Spleen (tissue), 13 donors: Measurements from ENCODE around the gene ERBIN. TPM values are rescaled to one million over a fixed set of nuclear protein-coding genes. Genes with fewer than 3 reads are reported as not detected.
"Not testable (repeated sequence)": the region's sequence is repeated elsewhere in the genome, so short reads cannot be mapped to it uniquely, and the experiment has no call there.

Source experiments
- DNase-seq: peaks from one replicate; pipeline ENCODE4 v3.0.0-alpha.2; 2020
- H3K27ac ChIP-seq, 8 donors: fragments of 200-600 bp; sonication (generic) in 7 of 8; 1 replicate in 4 of 8; 2 replicates in 4 of 8; pipeline versions ENCODE4 v1.5.0 to v1.8.0; 2016 to 2021; ENCODE audit warnings: inconsistent platforms in 4 of 8, mild to moderate bottlenecking in 4 of 8, moderate library complexity in 1 of 8
- H3K27me3 ChIP-seq, 7 donors: fragments of 200-600 bp; sonication (generic) in 6 of 7; replicated peaks in 1 of 7; 1 replicate in 4 of 7; 2 replicates in 3 of 7; pipeline versions ENCODE4 v1.5.0 to v1.8.0; 2016 to 2021; ENCODE audit warnings: inconsistent platforms in 3 of 7, mild to moderate bottlenecking in 1 of 7
- H3K36me3 ChIP-seq, 6 donors: fragments of 200-600 bp; sonication (generic) in 5 of 6; 1 replicate in 4 of 6; 2 replicates in 2 of 6; pipeline versions ENCODE4 v1.5.0 to v1.8.0; 2016 to 2021; ENCODE audit warnings: inconsistent platforms in 2 of 6
- H3K4me1 ChIP-seq, 6 donors: fragments of 200-600 bp; sonication (generic) in 5 of 6; 1 replicate in 3 of 6; 2 replicates in 3 of 6; pipeline versions ENCODE4 v1.5.0 to v1.8.0; 2016 to 2021; ENCODE audit warnings: inconsistent platforms in 3 of 6
- H3K4me3 ChIP-seq, 8 donors: fragments of 200-600 bp; sonication (generic) in 7 of 8; 1 replicate in 4 of 8; 2 replicates in 4 of 8; pipeline versions ENCODE4 v1.5.0 to v1.8.0; 2016 to 2021; ENCODE audit warnings: inconsistent platforms in 4 of 8, mild to moderate bottlenecking in 4 of 8, moderate library complexity in 2 of 8
- H3K9me3 ChIP-seq, 8 donors: fragments of 200-600 bp; sonication (generic) in 7 of 8; 1 replicate in 4 of 8; 2 replicates in 4 of 8; pipeline versions ENCODE4 v1.5.0 to v1.8.0; 2016 to 2021; ENCODE audit warnings: inconsistent platforms in 4 of 8
- POLR2A ChIP-seq, 3 donors: fragments of 450-650 bp; IDR thresholded peaks; one replicate each; pipeline ENCODE4 v1.5.1; 2017; ENCODE audit warnings: antibody characterized with exemption in 3 of 3, mild to moderate bottlenecking in 1 of 3
- POLR2AphosphoS5 ChIP-seq, 3 donors: sonication (generic); formaldehyde crosslinking; IDR thresholded peaks; one replicate each; pipeline ENCODE4 v1.5.1; 2017; ENCODE audit warnings: antibody characterized with exemption in 3 of 3
- WGBS, 5 donors: extraction: QIAGEN DNeasy Blood & Tissue Kit in 3 of 5; methylation state at CpG; one replicate each; pipeline versions ENCODE4 v1.1.5 to v1.1.7; 2013 to 2018; 5-methylcytosine and 5-hydroxymethylcytosine counted together
- intact Hi-C: fragments of 100-400 bp; cut with DNase I; formaldehyde crosslinking; loops from one replicate; pipeline ENCODE4 v1.15.0; 2023; ENCODE audit warnings: low total_unique reads
- long read RNA-seq, 2 donors: transcript quantifications; one replicate each; lab custom pipeline, GENCODE V29; 2026
- polyA plus RNA-seq, 3 donors: library from polyadenylated mRNA; stranded (reverse); fragments of 200-250 nt; gene quantifications; one replicate each; pipeline ENCODE4 v1.2.1, GENCODE V29; 2013
- total RNA-seq, 7 donors: library from RNA; depleted of rRNA in 3 of 7; stranded (reverse); fragments of >200 nt in 3 of 7; fragmentation: NEBNext Ultra II Directional in 4 of 7; extraction: Animal tissue kit (Norgen Biotek cat#: 25700) in 4 of 7; gene quantifications; one replicate each; pipeline versions ENCODE4 v1.1.0 to v1.2.1, GENCODE V29; 2016 to 2021
- TF ChIP-seq, protein P1 (sequence below), 11 experiments: fragments of 200-600 bp in 7 of 11; fragments of 450-650 bp in 4 of 11; sonication (generic) in 4 of 11; IDR thresholded peaks in 8 of 11; conservative IDR thresholded peaks in 3 of 11; 1 replicate in 7 of 11; 2 replicates in 4 of 11; pipeline versions ENCODE4 v1.4.0 to v1.8.0; 2016 to 2021; ENCODE audit warnings: antibody characterized with exemption in 11 of 11, inconsistent platforms in 4 of 11, mild to moderate bottlenecking in 1 of 11
- donor health status: healthy with polysubstance abuse.
- donor health status: DM: no; HTN: no; CAD: no; lungs with moderate emphysema.
- donor health status: DM: no; HTN: no; CAD: no.
- donor health status: Bipolar disorder and iron deficiency.
- donor health status: healthy.
- donor health status: DM: no; HTN: no; CAD: no.
- donor health status: DM: yes; HTN: yes; CAD: no.

ERBIN gene, protein sequence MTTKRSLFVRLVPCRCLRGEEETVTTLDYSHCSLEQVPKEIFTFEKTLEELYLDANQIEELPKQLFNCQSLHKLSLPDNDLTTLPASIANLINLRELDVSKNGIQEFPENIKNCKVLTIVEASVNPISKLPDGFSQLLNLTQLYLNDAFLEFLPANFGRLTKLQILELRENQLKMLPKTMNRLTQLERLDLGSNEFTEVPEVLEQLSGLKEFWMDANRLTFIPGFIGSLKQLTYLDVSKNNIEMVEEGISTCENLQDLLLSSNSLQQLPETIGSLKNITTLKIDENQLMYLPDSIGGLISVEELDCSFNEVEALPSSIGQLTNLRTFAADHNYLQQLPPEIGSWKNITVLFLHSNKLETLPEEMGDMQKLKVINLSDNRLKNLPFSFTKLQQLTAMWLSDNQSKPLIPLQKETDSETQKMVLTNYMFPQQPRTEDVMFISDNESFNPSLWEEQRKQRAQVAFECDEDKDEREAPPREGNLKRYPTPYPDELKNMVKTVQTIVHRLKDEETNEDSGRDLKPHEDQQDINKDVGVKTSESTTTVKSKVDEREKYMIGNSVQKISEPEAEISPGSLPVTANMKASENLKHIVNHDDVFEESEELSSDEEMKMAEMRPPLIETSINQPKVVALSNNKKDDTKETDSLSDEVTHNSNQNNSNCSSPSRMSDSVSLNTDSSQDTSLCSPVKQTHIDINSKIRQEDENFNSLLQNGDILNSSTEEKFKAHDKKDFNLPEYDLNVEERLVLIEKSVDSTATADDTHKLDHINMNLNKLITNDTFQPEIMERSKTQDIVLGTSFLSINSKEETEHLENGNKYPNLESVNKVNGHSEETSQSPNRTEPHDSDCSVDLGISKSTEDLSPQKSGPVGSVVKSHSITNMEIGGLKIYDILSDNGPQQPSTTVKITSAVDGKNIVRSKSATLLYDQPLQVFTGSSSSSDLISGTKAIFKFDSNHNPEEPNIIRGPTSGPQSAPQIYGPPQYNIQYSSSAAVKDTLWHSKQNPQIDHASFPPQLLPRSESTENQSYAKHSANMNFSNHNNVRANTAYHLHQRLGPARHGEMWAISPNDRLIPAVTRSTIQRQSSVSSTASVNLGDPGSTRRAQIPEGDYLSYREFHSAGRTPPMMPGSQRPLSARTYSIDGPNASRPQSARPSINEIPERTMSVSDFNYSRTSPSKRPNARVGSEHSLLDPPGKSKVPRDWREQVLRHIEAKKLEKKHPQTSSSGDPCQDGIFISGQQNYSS (N-terminal part only)
- total RNA-seq (100 to 1,000 TPM in 3 of 7 donors, 10 to 100 TPM in 4; 85.0 to 112 (median 95.5) TPM), polyA plus RNA-seq (10 to 100 TPM; 19.6 to 22.2 (median 20.4) TPM)
- long read RNA-seq, donor 1, full-length matches to known transcripts, result 8 of 55 reads
- long read RNA-seq, donor 1, partial matches to known transcripts, result 47 of 55 reads
- long read RNA-seq, donor 1, other reads (novel, unspliced or antisense), result 0 of 55 reads
- long read RNA-seq, donor 2, full-length matches to known transcripts, result 1 of 13 reads
- long read RNA-seq, donor 2, partial matches to known transcripts, result 12 of 13 reads
- long read RNA-seq, donor 2, other reads (novel, unspliced or antisense), result 0 of 13 reads

DNA sequence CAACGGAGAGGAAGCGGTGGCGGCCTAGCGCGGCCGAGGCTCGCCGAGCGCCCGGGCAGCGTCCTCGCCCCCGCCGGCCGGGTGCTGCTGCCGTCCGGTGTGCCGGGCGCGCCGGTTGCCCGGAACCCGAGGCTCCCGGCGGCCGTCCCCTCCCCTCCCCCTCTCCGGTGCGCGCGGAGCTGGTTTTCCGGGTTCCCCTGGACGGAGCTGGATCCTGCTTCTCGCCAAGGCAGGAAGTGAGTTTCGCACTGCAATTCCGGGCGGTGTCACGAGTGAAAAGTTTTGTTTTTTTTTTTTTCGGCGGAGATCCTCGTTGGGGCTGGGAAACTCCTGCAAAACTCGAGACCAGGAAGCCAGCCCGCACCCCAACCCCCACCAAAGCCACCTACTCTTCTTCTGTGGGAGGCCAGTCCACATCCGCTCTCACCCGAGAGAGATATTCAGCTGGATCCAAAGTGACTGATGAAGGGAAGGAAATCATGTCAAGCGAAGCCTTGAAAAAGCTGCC, at the start of gene ERBIN:
Gene ERBIN (plus strand): TSS at position 300 of the 508 bp plus-strand sequence. CDS start 66,144 bp downstream, outside the sequence.
- 0 to 2% (median 0%) methylated on average over 20 to 45 of the region's 45 CpGs for WGBS, 5 donors

DNA sequence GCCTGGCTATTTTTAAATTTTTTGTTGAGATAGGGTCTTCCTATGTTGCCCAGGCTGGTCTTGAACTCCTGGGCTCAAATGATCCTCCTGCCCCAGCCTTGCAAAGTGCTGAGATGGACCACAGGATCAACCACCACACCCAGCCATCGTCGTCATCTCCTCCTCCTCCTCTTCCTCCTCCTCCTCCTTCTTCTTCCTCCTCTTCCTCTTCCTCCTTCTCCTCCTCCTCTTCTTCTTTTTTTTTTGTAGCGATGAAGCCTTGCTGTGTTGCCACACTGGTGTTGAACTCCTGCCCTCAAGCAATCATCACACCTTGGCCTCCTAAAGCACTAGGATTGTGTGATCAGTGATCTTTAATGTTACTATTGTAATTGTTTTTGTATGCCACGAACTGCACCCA, 49.4 kb upstream of the ERBIN start:
- WGBS, 5 donors, result 59 to 80% (median 75%) methylated on average over 4 of the region's 4 CpGs
- Histone ChIP-seq H3K27me3 (no peaks in the 10 kb centered on the region), H3K27ac (no peak overlapping the region), H3K4me1 (no peaks in the 10 kb centered on the region), H3K36me3 (no peaks in the 10 kb centered on the region), H3K4me3 (no peak overlapping the region), H3K9me3 (peaks cover 0 to 17% (median 5%) of the 10 kb centered on the region in 8 donors)
- DNase-seq, result no peak
- TF ChIP-seq POLR2A (IDR thresholded peaks at IDR 0.05) (no peak), POLR2AphosphoS5 (IDR thresholded peaks at IDR 0.05) (no peak)
- TF ChIP-seq, protein P1, sequence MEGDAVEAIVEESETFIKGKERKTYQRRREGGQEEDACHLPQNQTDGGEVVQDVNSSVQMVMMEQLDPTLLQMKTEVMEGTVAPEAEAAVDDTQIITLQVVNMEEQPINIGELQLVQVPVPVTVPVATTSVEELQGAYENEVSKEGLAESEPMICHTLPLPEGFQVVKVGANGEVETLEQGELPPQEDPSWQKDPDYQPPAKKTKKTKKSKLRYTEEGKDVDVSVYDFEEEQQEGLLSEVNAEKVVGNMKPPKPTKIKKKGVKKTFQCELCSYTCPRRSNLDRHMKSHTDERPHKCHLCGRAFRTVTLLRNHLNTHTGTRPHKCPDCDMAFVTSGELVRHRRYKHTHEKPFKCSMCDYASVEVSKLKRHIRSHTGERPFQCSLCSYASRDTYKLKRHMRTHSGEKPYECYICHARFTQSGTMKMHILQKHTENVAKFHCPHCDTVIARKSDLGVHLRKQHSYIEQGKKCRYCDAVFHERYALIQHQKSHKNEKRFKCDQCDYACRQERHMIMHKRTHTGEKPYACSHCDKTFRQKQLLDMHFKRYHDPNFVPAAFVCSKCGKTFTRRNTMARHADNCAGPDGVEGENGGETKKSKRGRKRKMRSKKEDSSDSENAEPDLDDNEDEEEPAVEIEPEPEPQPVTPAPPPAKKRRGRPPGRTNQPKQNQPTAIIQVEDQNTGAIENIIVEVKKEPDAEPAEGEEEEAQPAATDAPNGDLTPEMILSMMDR (IDR thresholded peaks at IDR 0.05 in 8 of 11, conservative IDR thresholded peaks at IDR 0.05 in 3 of 11), result no peak
- intact Hi-C loops, result no loop called here

More for the DNA sequence above, at the start of gene ERBIN:
- TF ChIP-seq POLR2AphosphoS5 (IDR thresholded peaks at IDR 0.05) (peak in 2 of 3 donors; percentile 68 to 86), POLR2A (IDR thresholded peaks at IDR 0.05) (peak in 1 of 3 donors; percentile 28)
- TF ChIP-seq, protein P1 (IDR thresholded peaks at IDR 0.05 in 8 of 11, conservative IDR thresholded peaks at IDR 0.05 in 3 of 11), result no peak
- Histone ChIP-seq H3K9me3 (no peaks in the 10 kb centered on the region), H3K27me3 (no peaks in the 10 kb centered on the region), H3K36me3 (peaks cover 0 to 8% (median 0%) of the 10 kb centered on the region in 6 donors), H3K4me3 (peak within 1 kb of the TSS; percentile 69 to 89 (median 84)), H3K4me1 (peaks cover 26 to 57% (median 46%) of the 10 kb centered on the region in 6 donors), H3K27ac (peak within 1 kb of the TSS; percentile 99 to 100 (median 100))
- intact Hi-C loops, result loop anchor here (10.0 kb wide), 1 partner anchor 218 kb away; the partner anchor contains the start of gene SREK1
- peak; percentile 94 for DNase-seq

DNA sequence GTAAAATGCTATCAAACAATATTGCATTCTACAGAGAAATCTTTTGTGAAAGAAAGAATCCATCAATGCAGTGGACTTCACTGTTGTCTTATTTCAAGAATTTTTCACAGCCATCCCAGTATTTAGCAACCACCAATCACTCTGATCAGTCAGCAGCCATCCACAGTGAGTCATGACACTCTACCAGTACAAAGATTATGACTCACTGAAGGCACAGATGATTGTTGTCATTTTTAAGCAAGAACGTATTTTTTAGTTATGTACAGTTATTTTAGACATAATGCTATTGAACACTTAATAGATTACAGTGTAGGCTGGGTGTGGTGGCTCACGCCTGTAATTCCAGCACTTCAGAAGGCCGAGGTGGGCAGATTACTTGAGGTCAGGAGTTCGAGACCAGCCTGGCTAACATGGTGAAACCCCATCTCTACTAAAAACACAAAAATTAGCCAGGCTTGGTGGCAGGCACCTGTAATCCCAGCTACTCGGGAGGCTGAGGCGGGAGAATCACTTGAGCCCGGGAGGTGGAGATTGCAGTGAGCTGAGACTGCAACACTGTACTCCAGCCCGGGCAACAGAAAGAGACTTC, 46.6 kb upstream of the ERBIN start:
- H3K27ac ChIP-seq, H3K4me3 ChIP-seq, intact Hi-C loops, H3K36me3 ChIP-seq, DNase-seq, H3K4me1 ChIP-seq, H3K27me3 ChIP-seq: not testable (repeated sequence)
- WGBS, 5 donors, result 85 to 94% (median 92%) methylated on average over 8 of the region's 8 CpGs
- peaks cover 0 to 17% (median 4%) of the 10 kb centered on the region in 8 donors for H3K9me3 ChIP-seq
